Neural cell (in vitro differentiated cells): Measurements from ENCODE around the gene SIK3.

Experiments used
- CTCF ChIP-seq: fragments of 450-650 bp; IDR thresholded peaks from 2 replicates; pipeline ENCODE4 v1.5.1; 2014; ENCODE audit warnings: antibody characterized with exemption, mild to moderate bottlenecking, moderate library complexity; ENCODE audit not compliant: poor library complexity, severe bottlenecking
- EZH2 ChIP-seq: fragments of 200-600, 300-800 bp; shearing (Covaris generic), sonication (generic); IDR thresholded peaks from 2 replicates; pipeline ENCODE4 v1.6.1; 2014; ENCODE audit warnings: antibody characterized with exemption, low read length, borderline replicate concordance, mild to moderate bottlenecking; ENCODE audit not compliant: insufficient read depth, poor library complexity, severe bottlenecking
- POLR2AphosphoS5 ChIP-seq: IDR thresholded peaks from 2 replicates; pipeline ENCODE4 v1.6.1; 2012
- TAF1 ChIP-seq: IDR thresholded peaks from 2 replicates; pipeline ENCODE4 v1.6.1; 2012; ENCODE audit warnings: low read depth

GRCh38 chr11:116989184-116989583 is 109.0 kb downstream of the SIK3 start:
- TF ChIP-seq CTCF (no peak), EZH2 (no peak), POLR2AphosphoS5 (no peak), TAF1 (no peak)
